Measurements from ENCODE around the gene APOBEC3F.

GRCh38 chr22:39024519-39025308 is 15.9 kb upstream of the APOBEC3F start:
- TF ChIP-seq, protein P1, sequence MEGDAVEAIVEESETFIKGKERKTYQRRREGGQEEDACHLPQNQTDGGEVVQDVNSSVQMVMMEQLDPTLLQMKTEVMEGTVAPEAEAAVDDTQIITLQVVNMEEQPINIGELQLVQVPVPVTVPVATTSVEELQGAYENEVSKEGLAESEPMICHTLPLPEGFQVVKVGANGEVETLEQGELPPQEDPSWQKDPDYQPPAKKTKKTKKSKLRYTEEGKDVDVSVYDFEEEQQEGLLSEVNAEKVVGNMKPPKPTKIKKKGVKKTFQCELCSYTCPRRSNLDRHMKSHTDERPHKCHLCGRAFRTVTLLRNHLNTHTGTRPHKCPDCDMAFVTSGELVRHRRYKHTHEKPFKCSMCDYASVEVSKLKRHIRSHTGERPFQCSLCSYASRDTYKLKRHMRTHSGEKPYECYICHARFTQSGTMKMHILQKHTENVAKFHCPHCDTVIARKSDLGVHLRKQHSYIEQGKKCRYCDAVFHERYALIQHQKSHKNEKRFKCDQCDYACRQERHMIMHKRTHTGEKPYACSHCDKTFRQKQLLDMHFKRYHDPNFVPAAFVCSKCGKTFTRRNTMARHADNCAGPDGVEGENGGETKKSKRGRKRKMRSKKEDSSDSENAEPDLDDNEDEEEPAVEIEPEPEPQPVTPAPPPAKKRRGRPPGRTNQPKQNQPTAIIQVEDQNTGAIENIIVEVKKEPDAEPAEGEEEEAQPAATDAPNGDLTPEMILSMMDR (IDR thresholded peaks at IDR 0.05): no peak
- no peak for TF ChIP-seq POLR2A (IDR thresholded peaks at IDR 0.05)

Measured in thyroid gland (tissue), 4 donors.